AG09309 (cell line): Measurements from ENCODE around the gene SHQ1.

Experiments used
- DNase-seq: peaks from one replicate; pipeline ENCODE4 v3.0.0-alpha.2; 2010; ENCODE audit warnings: low read depth
- H3K4me3 ChIP-seq: 2 replicates; pipeline ENCODE4 v1.5.1; 2011; ENCODE audit warnings: mild to moderate bottlenecking, low read depth, low read length, moderate library complexity; ENCODE audit not compliant: control insufficient read depth
- TF ChIP-seq, protein P1 (sequence below): IDR thresholded peaks from 2 replicates; pipeline ENCODE4 v1.5.1; 2011; ENCODE audit warnings: mild to moderate bottlenecking, low read depth, low read length, inconsistent platforms; ENCODE audit not compliant: insufficient read depth, control insufficient read depth; ENCODE audit errors: missing control alignments

The SHQ1 gene

DNA sequence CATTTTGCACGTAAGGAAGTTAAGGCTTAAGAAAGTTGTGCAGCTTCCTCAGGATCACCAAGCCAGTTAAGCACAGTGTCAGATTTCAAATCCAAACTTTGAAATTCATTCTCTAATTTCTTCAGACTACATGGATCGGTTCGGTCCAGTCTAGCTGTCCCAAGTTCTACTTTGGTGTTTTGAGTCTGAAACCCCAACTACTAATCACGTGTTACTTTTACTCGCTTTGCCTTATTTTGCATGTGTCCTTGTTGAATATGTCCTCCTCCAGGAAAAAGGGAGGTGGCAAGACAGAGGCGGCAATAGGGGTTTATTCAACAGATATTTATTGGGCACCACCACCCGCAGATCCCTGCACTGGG lies 39.1 kb upstream of the SHQ1 start:
- TF ChIP-seq, protein P1, sequence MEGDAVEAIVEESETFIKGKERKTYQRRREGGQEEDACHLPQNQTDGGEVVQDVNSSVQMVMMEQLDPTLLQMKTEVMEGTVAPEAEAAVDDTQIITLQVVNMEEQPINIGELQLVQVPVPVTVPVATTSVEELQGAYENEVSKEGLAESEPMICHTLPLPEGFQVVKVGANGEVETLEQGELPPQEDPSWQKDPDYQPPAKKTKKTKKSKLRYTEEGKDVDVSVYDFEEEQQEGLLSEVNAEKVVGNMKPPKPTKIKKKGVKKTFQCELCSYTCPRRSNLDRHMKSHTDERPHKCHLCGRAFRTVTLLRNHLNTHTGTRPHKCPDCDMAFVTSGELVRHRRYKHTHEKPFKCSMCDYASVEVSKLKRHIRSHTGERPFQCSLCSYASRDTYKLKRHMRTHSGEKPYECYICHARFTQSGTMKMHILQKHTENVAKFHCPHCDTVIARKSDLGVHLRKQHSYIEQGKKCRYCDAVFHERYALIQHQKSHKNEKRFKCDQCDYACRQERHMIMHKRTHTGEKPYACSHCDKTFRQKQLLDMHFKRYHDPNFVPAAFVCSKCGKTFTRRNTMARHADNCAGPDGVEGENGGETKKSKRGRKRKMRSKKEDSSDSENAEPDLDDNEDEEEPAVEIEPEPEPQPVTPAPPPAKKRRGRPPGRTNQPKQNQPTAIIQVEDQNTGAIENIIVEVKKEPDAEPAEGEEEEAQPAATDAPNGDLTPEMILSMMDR: no peak
- H3K4me3 ChIP-seq: peak overlapping the region; percentile 49
- DNase-seq: no peak

DNA sequence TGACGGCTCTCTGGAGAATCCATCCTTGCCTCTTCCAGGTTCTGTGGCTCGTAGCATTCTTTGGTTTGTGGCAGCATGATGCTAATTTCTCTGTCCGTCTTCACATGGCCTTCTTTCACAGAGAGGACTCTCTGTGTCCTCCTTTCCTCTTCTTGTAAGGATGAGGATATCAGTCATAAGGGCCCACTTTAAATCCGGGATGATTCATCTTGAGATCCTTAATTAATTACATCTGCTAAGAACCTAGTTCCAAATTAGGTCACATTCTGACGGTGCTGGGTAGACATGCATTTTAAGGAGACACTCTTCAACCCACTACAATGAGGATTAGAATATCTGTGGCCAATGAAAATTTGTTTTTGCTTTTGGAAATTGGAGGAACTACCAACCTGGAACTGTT lies 23.9 kb upstream of the SHQ1 start:
- TF ChIP-seq, protein P1: no peak
- DNase-seq: peak; percentile 78
- H3K4me3 ChIP-seq: no peak overlapping the region

DNA sequence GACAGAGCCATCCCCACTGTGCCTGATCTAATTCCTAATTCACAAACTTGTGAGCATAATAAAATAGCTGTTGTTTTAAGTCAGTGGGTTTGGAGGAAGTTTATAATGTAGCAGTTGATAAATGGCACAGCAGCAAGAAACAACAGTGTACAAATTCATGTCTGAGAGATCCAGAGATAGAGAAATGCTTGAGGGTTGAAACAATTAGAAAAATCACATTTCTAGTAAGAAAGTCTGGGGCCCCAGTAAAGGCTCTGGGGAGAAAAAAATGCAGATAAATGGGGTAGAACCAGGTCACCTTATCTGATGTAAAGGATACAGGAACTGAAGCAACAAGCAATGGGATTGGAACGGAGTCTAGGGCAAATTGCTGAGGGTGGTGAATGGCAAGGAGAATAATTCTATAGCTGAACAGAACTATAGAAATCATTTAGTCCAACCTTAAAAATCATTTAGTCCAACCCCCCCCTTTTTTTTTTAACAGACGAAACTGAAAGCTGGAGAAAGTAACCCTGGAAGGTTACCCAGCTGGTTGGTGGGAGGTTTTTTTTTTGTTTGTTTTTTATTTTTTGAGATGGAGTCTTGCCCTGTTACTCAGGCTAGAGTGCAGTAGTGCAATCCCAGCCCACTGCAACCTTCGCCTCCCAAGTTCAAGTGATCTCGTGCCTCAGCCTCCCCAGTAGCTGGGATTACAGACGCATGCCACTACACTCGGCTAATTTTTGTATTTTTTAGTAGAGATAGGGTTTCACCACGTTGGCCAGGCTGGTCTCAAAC lies 14.3 kb upstream of the SHQ1 start:
- TF ChIP-seq, protein P1: no peak
- no peak overlapping the region for H3K4me3 ChIP-seq
- DNase-seq: no peak

DNA sequence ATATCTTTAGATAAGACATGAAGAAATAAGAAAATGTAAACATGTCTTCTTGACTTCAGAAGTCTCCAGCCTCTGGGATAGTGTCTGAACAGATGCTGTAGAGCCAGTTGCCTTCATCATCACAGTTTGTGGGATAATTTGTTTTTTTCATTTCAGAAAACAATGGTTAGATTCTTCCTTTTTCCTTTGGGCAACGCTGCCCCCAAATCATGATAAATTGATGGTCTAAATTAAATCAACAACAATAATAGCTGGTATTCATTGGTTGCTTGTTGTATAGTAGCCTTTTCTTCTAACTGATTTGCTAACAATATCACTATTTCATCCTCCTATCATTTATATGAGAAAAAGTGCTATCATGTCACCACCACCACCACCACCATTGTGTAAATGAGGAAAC lies 12.6 kb upstream of the SHQ1 start:
- H3K4me3 ChIP-seq: no peak overlapping the region
- no peak for DNase-seq
- TF ChIP-seq, protein P1: no peak

DNA sequence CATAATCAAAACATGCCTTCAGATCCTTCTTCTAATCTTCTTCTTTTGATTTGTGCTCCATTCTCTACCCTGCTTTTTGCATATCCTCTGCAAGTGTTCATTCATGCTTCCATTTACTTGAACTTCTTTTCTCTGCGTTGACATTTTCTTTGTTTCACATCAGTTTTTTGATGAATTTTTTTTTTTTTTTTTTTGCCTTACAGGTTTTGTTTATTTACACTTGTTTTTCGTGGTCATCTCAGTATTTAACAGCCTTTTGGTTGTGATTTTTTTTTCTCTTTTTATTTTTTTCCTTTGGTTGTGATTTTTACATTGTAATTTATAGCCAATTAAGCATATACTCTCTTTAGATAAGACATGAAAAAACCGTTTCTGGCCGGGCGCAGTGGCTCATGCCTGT lies 11.8 kb upstream of the SHQ1 start:
- TF ChIP-seq, protein P1: no peak
- H3K4me3 ChIP-seq: no peak overlapping the region

DNA sequence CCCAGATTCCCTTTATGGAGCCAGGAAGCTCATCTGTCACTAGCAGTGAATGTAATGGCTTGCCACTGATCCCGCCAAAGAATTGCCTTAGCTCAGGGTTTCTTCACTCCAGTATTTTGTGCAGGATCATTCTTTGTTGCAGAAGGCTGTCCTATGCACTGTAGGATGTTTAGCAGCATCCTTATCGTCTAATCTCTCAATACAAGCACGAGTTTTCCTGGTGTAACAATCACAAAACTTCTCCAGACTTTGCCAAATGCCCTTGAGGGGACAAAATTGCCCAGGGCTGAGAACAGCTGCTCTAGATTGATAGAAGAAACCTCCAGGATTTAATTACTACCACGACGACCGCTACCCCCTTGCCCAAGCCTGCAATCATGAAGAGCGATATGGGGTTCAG lies 6.8 kb upstream of the SHQ1 start:
- TF ChIP-seq, protein P1: no peak
- no peak for DNase-seq
- H3K4me3 ChIP-seq: no peak overlapping the region

More for the DNA sequence above, 11.8 kb upstream of the SHQ1 start:
- no peak for DNase-seq
